OCI-LY1 (cell line): ENCODE data around the gene FBLN7.

Experiments used
- H2AFZ ChIP-seq: fragments of 200-600 bp; sonication (generic), shearing (Covaris generic); 2 replicates; pipeline ENCODE4 v1.6.0; 2014; ENCODE audit warnings: antibody characterized with exemption, mild to moderate bottlenecking, low read length
- H3F3A ChIP-seq: fragments of 200-600 bp; sonication (generic), shearing (Covaris generic); 2 replicates; pipeline ENCODE4 v1.6.0; 2014; ENCODE audit warnings: mild to moderate bottlenecking, antibody characterized with exemption, low read length, moderate library complexity; ENCODE audit not compliant: insufficient read depth
- H3K27ac ChIP-seq: fragments of 200-600 bp; sonication (generic); 2 replicates; pipeline ENCODE4 v1.5.1; 2014; ENCODE audit warnings: low read length, mixed run types, mild to moderate bottlenecking, low read depth; ENCODE audit not compliant: poor library complexity, severe bottlenecking
- H3K27me3 ChIP-seq: fragments of 200-600 bp; sonication (generic); 2 replicates; pipeline ENCODE4 v1.6.0; 2014; ENCODE audit warnings: antibody characterized with exemption, mild to moderate bottlenecking, low read length, moderate library complexity; ENCODE audit not compliant: insufficient read depth
- H3K36me3 ChIP-seq: fragments of 200-600 bp; sonication (generic); 2 replicates; pipeline ENCODE4 v1.6.1; 2014; ENCODE audit warnings: mild to moderate bottlenecking, antibody characterized with exemption, low read length, moderate library complexity, mixed read lengths; ENCODE audit not compliant: insufficient read depth
- H3K4me1 ChIP-seq: fragments of 200-600 bp; sonication (generic); 2 replicates; pipeline ENCODE4 v1.5.1; 2014; ENCODE audit warnings: mild to moderate bottlenecking, low read length, moderate library complexity; ENCODE audit not compliant: insufficient read depth, severe bottlenecking
- H3K4me2 ChIP-seq: fragments of 200-600 bp; sonication (generic), shearing (Covaris generic); 2 replicates; pipeline ENCODE4 v1.6.1; 2014; ENCODE audit warnings: low read length
- H3K4me3 ChIP-seq: fragments of 200-600 bp; sonication (generic); 2 replicates; pipeline ENCODE4 v1.5.1; 2014; ENCODE audit warnings: low read length, low read depth, mild to moderate bottlenecking, mixed read lengths; ENCODE audit not compliant: poor library complexity, severe bottlenecking
- H3K79me2 ChIP-seq: fragments of 200-600 bp; shearing (Covaris generic); 2 replicates; pipeline ENCODE4 v1.6.1; 2016; ENCODE audit warnings: mixed run types, low read length, mixed read lengths; ENCODE audit not compliant: insufficient read depth
- H3K9ac ChIP-seq: fragments of 200-600 bp; sonication (generic), shearing (Covaris generic); 2 replicates; pipeline ENCODE4 v1.6.1; 2014; ENCODE audit warnings: mild to moderate bottlenecking, low read length, mixed read lengths
- H3K9me2 ChIP-seq: fragments of 200-600 bp; sonication (generic), shearing (Covaris generic); 2 replicates; pipeline ENCODE4 v1.6.1; 2014; ENCODE audit warnings: low read depth, mild to moderate bottlenecking, low read length, mixed read lengths
- H3K9me3 ChIP-seq: fragments of 200-600 bp; shearing (Covaris generic); 2 replicates; pipeline ENCODE4 v1.6.1; 2014; ENCODE audit warnings: low read length, mixed read lengths
- H4K20me1 ChIP-seq: fragments of 200-600 bp; sonication (generic), shearing (Covaris generic); 2 replicates; pipeline ENCODE4 v1.6.0; 2016; ENCODE audit warnings: mild to moderate bottlenecking, low read length; ENCODE audit not compliant: insufficient read depth
- CTCF ChIP-seq: fragments of 200-600 bp; sonication (generic), shearing (Covaris generic); IDR thresholded peaks from 2 replicates; pipeline ENCODE4 v1.5.1; 2017; ENCODE audit warnings: mild to moderate bottlenecking, antibody characterized with exemption, low read length, moderate library complexity, mixed read lengths
- EZH2 ChIP-seq: fragments of 200-600 bp; sonication (generic), shearing (Covaris generic); IDR thresholded peaks from 2 replicates; pipeline ENCODE4 v1.8.0; 2017; ENCODE audit warnings: borderline replicate concordance, mixed run types, mild to moderate bottlenecking, antibody characterized with exemption, low read length, moderate library complexity, mixed read lengths

Gene FBLN7

GRCh38 chr2:112140899-112141625 is 2.9 kb downstream of the FBLN7 start:
- H3K4me3 ChIP-seq: no peak overlapping the region
- no peaks in the 10 kb centered on the region for H4K20me1 ChIP-seq
- no peak for TF ChIP-seq EZH2
- no peak for TF ChIP-seq CTCF
- H3F3A ChIP-seq: no peaks in the 10 kb centered on the region; the same call in 1 of the 2 replicates
- no peak overlapping the region for H3K27ac ChIP-seq
- no peak overlapping the region for H2AFZ ChIP-seq
- no peaks in the 10 kb centered on the region for H3K27me3 ChIP-seq
- no peak overlapping the region for H3K4me2 ChIP-seq
- H3K9me3 ChIP-seq: no peaks in the 10 kb centered on the region
- no peak overlapping the region for H3K9ac ChIP-seq
- H3K9me2 ChIP-seq: no peaks in the 10 kb centered on the region
- H3K36me3 ChIP-seq: no peaks in the 10 kb centered on the region
- H3K4me1 ChIP-seq: peaks cover 7% of the 10 kb centered on the region
- no peaks in the 10 kb centered on the region for H3K79me2 ChIP-seq

GRCh38 chr2:112141626-112142007 is 3.4 kb downstream of the FBLN7 start:
- Histone ChIP-seq H3K9ac (no peak overlapping the region), H3K27me3 (no peaks in the 10 kb centered on the region), H3K4me2 (no peak overlapping the region), H3K4me3 (no peak overlapping the region), H4K20me1 (no peaks in the 10 kb centered on the region), H3K79me2 (no peaks in the 10 kb centered on the region), H3K27ac (no peak overlapping the region), H3K9me3 (no peaks in the 10 kb centered on the region), H3F3A (no peaks in the 10 kb centered on the region; the same call in 1 of the 2 replicates), H3K4me1 (peaks cover 7% of the 10 kb centered on the region), H2AFZ (no peak overlapping the region), H3K36me3 (no peaks in the 10 kb centered on the region), H3K9me2 (no peaks in the 10 kb centered on the region)
- TF ChIP-seq CTCF (no peak), EZH2 (no peak)

GRCh38 chr2:112142525-112143078 is 4.4 kb downstream of the FBLN7 start:
- Histone ChIP-seq H3K79me2 (no peaks in the 10 kb centered on the region), H3K36me3 (no peaks in the 10 kb centered on the region), H3K9ac (no peak overlapping the region), H3K9me2 (no peaks in the 10 kb centered on the region), H4K20me1 (no peaks in the 10 kb centered on the region), H3F3A (no peaks in the 10 kb centered on the region), H3K4me2 (no peak overlapping the region), H3K4me1 (peaks cover 5% of the 10 kb centered on the region), H2AFZ (no peak overlapping the region), H3K4me3 (no peak overlapping the region), H3K27me3 (no peaks in the 10 kb centered on the region), H3K9me3 (no peaks in the 10 kb centered on the region), H3K27ac (no peak overlapping the region)
- no peak for TF ChIP-seq CTCF
- TF ChIP-seq EZH2: no peak
